ENCODE measurements around the gene RAB33A.
A peak's percentile ranks its signal among the peaks of the same experiment; 100 is the strongest.

Gene RAB33A

GRCh38 chrX:130165703-130166502, 5.9 kb upstream of the RAB33A start, which contains the start of gene AIFM1:
Gene AIFM1, minus strand, starts transcription at chrX:130165841. Its CDS starts 185 bp downstream, at chrX:130165656.
- Histone ChIP-seq H3K4me2 (ENCODE audit: low read length) (peak within 1 kb of the TSS; percentile 94), H3K4me3 (ENCODE audit: low read length) (peak within 1 kb of the TSS; percentile 94), H3K9ac (ENCODE audit: low read length) (peak within 1 kb of the TSS; percentile 96), H3K36me3 (replicated peaks; ENCODE audit: low read depth, low read length) (peaks cover 2% of the 10 kb centered on the region), H3K9me3 (ENCODE audit: insufficient read depth, low read length) (no peaks in the 10 kb centered on the region), H2AFZ (ENCODE audit: low read depth, low read length) (peak within 1 kb of the TSS; percentile 63), H3K79me2 (ENCODE audit: low read length) (peaks cover 49% of the 10 kb centered on the region), H3K27ac (ENCODE audit: low read length) (peak within 1 kb of the TSS; percentile 94), H4K20me1 (ENCODE audit: insufficient read depth, low read length) (no peaks in the 10 kb centered on the region), H3K27me3 (ENCODE audit: low read depth, low read length) (no peaks in the 10 kb centered on the region), H3K4me1 (ENCODE audit: low read length) (peaks cover 22% of the 10 kb centered on the region)
- TF ChIP-seq EZH2phosphoT487 (IDR thresholded peaks at IDR 0.05; ENCODE audit: low read depth) (no peak), CTCF (IDR thresholded peaks at IDR 0.05; ENCODE audit: low read depth, low read length) (no peak)

GRCh38 chrX:130166503-130166777, 5.3 kb upstream of the RAB33A start:
- peak overlapping the region; percentile 84 for H3K4me2 ChIP-seq (ENCODE audit: low read length)
- no peaks in the 10 kb centered on the region for H3K27me3 ChIP-seq (ENCODE audit: low read depth, low read length)
- no peaks in the 10 kb centered on the region for H4K20me1 ChIP-seq (ENCODE audit: insufficient read depth, low read length)
- 0 out of 2 replicates have a peak overlapping the region, but pooled peaks have one; percentile 41 for H2AFZ ChIP-seq (ENCODE audit: low read depth, low read length)
- H3K4me3 ChIP-seq (ENCODE audit: low read length), result peak overlapping the region; percentile 94
- H3K36me3 ChIP-seq (replicated peaks; ENCODE audit: low read depth, low read length), result peaks cover 2% of the 10 kb centered on the region
- peak overlapping the region; percentile 96 for H3K9ac ChIP-seq (ENCODE audit: low read length)
- H3K4me1 ChIP-seq (ENCODE audit: low read length), result peaks cover 22% of the 10 kb centered on the region
- peak overlapping the region; percentile 94 for H3K27ac ChIP-seq (ENCODE audit: low read length)
- TF ChIP-seq EZH2phosphoT487 (IDR thresholded peaks at IDR 0.05; ENCODE audit: low read depth) (no peak), CTCF (IDR thresholded peaks at IDR 0.05; ENCODE audit: low read depth, low read length) (no peak)
- peaks cover 52% of the 10 kb centered on the region for H3K79me2 ChIP-seq (ENCODE audit: low read length)
- H3K9me3 ChIP-seq (ENCODE audit: insufficient read depth, low read length), result no peaks in the 10 kb centered on the region

- no peak overlapping the region for H3K27ac ChIP-seq (ENCODE audit: low read length)
- TF ChIP-seq CTCF (IDR thresholded peaks at IDR 0.05; ENCODE audit: low read depth, low read length) (no peak), EZH2phosphoT487 (IDR thresholded peaks at IDR 0.05; ENCODE audit: low read depth) (no peak)
- peak overlapping the region; percentile 94 for H3K4me3 ChIP-seq (ENCODE audit: low read length)
- peak overlapping the region; percentile 96 for H3K9ac ChIP-seq (ENCODE audit: low read length)
- no peaks in the 10 kb centered on the region for H3K9me3 ChIP-seq (ENCODE audit: insufficient read depth, low read length)
- H3K36me3 ChIP-seq (replicated peaks; ENCODE audit: low read depth, low read length), result peaks cover under 1% of the 10 kb centered on the region
- peaks cover 54% of the 10 kb centered on the region for H3K79me2 ChIP-seq (ENCODE audit: low read length)
- no peaks in the 10 kb centered on the region for H4K20me1 ChIP-seq (ENCODE audit: insufficient read depth, low read length)
- peak overlapping the region; percentile 84 for H3K4me2 ChIP-seq (ENCODE audit: low read length)
- no peaks in the 10 kb centered on the region for H3K27me3 ChIP-seq (ENCODE audit: low read depth, low read length)
- no peak overlapping the region for H2AFZ ChIP-seq (ENCODE audit: low read depth, low read length)
- peaks cover 22% of the 10 kb centered on the region for H3K4me1 ChIP-seq (ENCODE audit: low read length)
Measured at GRCh38 chrX:130167040-130167439, 4.7 kb upstream of the RAB33A start.

- Histone ChIP-seq H4K20me1 (ENCODE audit: insufficient read depth, low read length) (no peaks in the 10 kb centered on the region), H3K36me3 (replicated peaks; ENCODE audit: low read depth, low read length) (peaks cover 16% of the 10 kb centered on the region), H3K4me3 (ENCODE audit: low read length) (peak overlapping the region; percentile 95), H3K27me3 (ENCODE audit: low read depth, low read length) (no peaks in the 10 kb centered on the region), H3K9ac (ENCODE audit: low read length) (peak overlapping the region; percentile 99), H3K27ac (ENCODE audit: low read length) (peak overlapping the region; percentile 99), H3K9me3 (ENCODE audit: insufficient read depth, low read length) (no peaks in the 10 kb centered on the region), H3K79me2 (ENCODE audit: low read length) (peaks cover 60% of the 10 kb centered on the region), H2AFZ (ENCODE audit: low read depth, low read length) (no peak overlapping the region; the same call in 1 of the 2 replicates), H3K4me2 (ENCODE audit: low read length) (peak overlapping the region; percentile 99), H3K4me1 (ENCODE audit: low read length) (peaks cover 37% of the 10 kb centered on the region)
- TF ChIP-seq EZH2phosphoT487 (IDR thresholded peaks at IDR 0.05; ENCODE audit: low read depth) (no peak), CTCF (IDR thresholded peaks at IDR 0.05; ENCODE audit: low read depth, low read length) (no peak)
Measured at GRCh38 chrX:130170752-130171445, 863 bp upstream of the RAB33A start.

All from OCI-LY3 (cell line).